PC-3 (cell line): ENCODE measurements around the gene OR2H1. TPM values are rescaled to one million over a fixed set of nuclear protein-coding genes. Genes with fewer than 3 reads are reported as not detected.

ENCODE experiments used
- ATAC-seq: fragments of 200-7000 bp; cut with Tn5 transposase; 2 replicates; pipeline ENCODE4 v1.9.1; 2020; ENCODE audit warnings: mild to moderate bottlenecking, moderate library complexity
- BruUV-seq: library from RNA; stranded (reverse); fragments of 400-500 nt; replicated peaks from 2 replicates; lab custom pipeline; 2021; lab: Mats Ljungman, UMichigan
- CTCF ChIA-PET: fragments of 300-600 bp; sonication (Branson Sonifier 250); formaldehyde crosslinking; loops from one replicate; lab custom pipeline; 2022; ENCODE audit warnings: antibody characterized with exemption; lab: Charles Lee
- POLR2A ChIA-PET: fragments of 300-600 bp; sonication (Branson Sonifier 250); formaldehyde crosslinking; loops from one replicate; lab custom pipeline; 2022; ENCODE audit warnings: antibody characterized with exemption; ENCODE audit not compliant: unreplicated experiment; lab: Charles Lee
- DNase-seq: peaks from one replicate; pipeline ENCODE4 v3.0.0-alpha.2; 2015
- H2AFZ ChIP-seq: fragments of 300-600 bp; sonication (generic); 2 replicates; pipeline ENCODE4 v1.6.0; 2016; ENCODE audit warnings: antibody characterized with exemption, low read length
- H3F3A ChIP-seq: fragments of 300-600 bp; sonication (generic); one replicate; pipeline ENCODE4 v1.6.0; 2017; ENCODE audit warnings: antibody characterized with exemption, low read length, control low read depth, mild to moderate bottlenecking; ENCODE audit not compliant: unreplicated experiment
- H3K27ac ChIP-seq: fragments of 300-600 bp; sonication (generic); 2 replicates; pipeline ENCODE4 v1.5.1; 2016; ENCODE audit warnings: mild to moderate bottlenecking, low read length
- H3K27me3 ChIP-seq: fragments of 300-600 bp; sonication (generic); 2 replicates; pipeline ENCODE4 v1.6.1; 2016; ENCODE audit warnings: low read length, mixed read lengths
- H3K36me3 ChIP-seq: fragments of 300-600 bp; sonication (generic); 2 replicates; pipeline ENCODE4 v1.6.1; 2016; ENCODE audit warnings: low read depth, mixed run types, low read length, mixed read lengths
- H3K4me1 ChIP-seq: fragments of 300-600 bp; sonication (generic); 2 replicates; pipeline ENCODE4 v1.5.1; 2016; ENCODE audit warnings: low read length; ENCODE audit not compliant: insufficient read depth
- H3K4me2 ChIP-seq: fragments of 300-600 bp; sonication (generic); 2 replicates; pipeline ENCODE4 v1.6.0; 2016; ENCODE audit warnings: low read length
- H3K4me3 ChIP-seq: fragments of 300-600 bp; sonication (generic); 2 replicates; pipeline ENCODE4 v1.5.1; 2016; ENCODE audit warnings: mild to moderate bottlenecking, low read length, mixed read lengths
- H3K79me2 ChIP-seq: fragments of 300-600 bp; sonication (generic); 2 replicates; pipeline ENCODE4 v1.6.1; 2017; ENCODE audit warnings: low read length, mixed read lengths
- H3K9ac ChIP-seq: fragments of 300-600 bp; sonication (generic); 2 replicates; pipeline ENCODE4 v1.6.0; 2016; ENCODE audit warnings: mild to moderate bottlenecking, low read length
- H3K9me2 ChIP-seq: fragments of 300-600 bp; sonication (generic); replicated peaks from 2 replicates; pipeline ENCODE4 v1.6.1; 2016; ENCODE audit warnings: mixed run types, low read length, mixed read lengths
- H3K9me3 ChIP-seq: fragments of 300-600 bp; sonication (generic); 2 replicates; pipeline ENCODE4 v1.6.1; 2016; ENCODE audit warnings: low read length, mixed read lengths
- H4K20me1 ChIP-seq: fragments of 300-600 bp; sonication (generic); 2 replicates; pipeline ENCODE4 v1.6.1; 2016; ENCODE audit warnings: low read length, mixed read lengths
- EZH2 ChIP-seq: fragments of 300-600 bp; sonication (generic); IDR thresholded peaks from one replicate; pipeline ENCODE4 v1.6.1; 2017; ENCODE audit warnings: antibody characterized with exemption, mild to moderate bottlenecking, low read length; ENCODE audit not compliant: unreplicated experiment
- EZH2phosphoT487 ChIP-seq: fragments of 300-600 bp; sonication (generic); IDR thresholded peaks from 2 replicates; pipeline ENCODE4 v1.6.1; 2018; ENCODE audit warnings: mild to moderate bottlenecking, antibody characterized with exemption, low read length, borderline replicate concordance
- intact Hi-C: fragments of 100-400 bp; cut with micrococcal nuclease; formaldehyde crosslinking; loops from 2 replicates; pipeline ENCODE4 v1.9.0; 2023
- total RNA-seq: library from RNA; depleted of rRNA; stranded (reverse); fragments of >200 nt; gene quantifications from 2 replicates; pipeline ENCODE4 v1.2.3, GENCODE V29; 2014
- TF ChIP-seq, protein P1 (sequence below): fragments of 300-600 bp; sonication (generic); conservative IDR thresholded peaks from 2 replicates; pipeline ENCODE4 v1.5.1; 2017; ENCODE audit warnings: antibody characterized with exemption, low read depth, mild to moderate bottlenecking, low read length

The OR2H1 gene
- total RNA-seq, 1 experiment from 2014 or later = not detected

DNA sequence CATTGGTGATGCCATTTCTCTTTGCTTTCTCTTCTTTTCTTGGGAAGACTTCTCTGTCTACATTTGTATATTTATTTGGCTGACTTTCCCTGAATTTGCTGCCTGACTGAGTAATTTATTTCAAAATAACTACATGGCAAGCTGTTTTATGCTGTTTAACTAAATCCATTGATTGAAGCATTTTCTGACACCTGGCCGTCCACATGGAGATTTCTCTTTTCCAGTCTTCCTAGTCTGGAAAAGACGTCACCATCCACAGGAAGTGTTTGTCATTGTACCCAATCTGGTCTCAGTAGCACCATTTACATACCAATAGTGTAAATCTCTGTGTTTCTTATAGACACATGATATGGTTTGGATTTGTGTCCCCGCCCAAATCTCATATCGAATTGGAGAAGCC, 40.0 kb downstream of the OR2H1 start:
- H4K20me1 ChIP-seq = no peaks in the 10 kb centered on the region
- no peaks in the 10 kb centered on the region for H3K36me3 ChIP-seq
- no peaks in the 10 kb centered on the region for H3K4me1 ChIP-seq
- H3K27me3 ChIP-seq = peaks cover 60% of the 10 kb centered on the region
- no peaks in the 10 kb centered on the region for H3F3A ChIP-seq
- POLR2A ChIA-PET = no interaction called here
- no peak overlapping the region for H3K9ac ChIP-seq
- no peak for TF ChIP-seq EZH2phosphoT487
- TF ChIP-seq, protein P1, sequence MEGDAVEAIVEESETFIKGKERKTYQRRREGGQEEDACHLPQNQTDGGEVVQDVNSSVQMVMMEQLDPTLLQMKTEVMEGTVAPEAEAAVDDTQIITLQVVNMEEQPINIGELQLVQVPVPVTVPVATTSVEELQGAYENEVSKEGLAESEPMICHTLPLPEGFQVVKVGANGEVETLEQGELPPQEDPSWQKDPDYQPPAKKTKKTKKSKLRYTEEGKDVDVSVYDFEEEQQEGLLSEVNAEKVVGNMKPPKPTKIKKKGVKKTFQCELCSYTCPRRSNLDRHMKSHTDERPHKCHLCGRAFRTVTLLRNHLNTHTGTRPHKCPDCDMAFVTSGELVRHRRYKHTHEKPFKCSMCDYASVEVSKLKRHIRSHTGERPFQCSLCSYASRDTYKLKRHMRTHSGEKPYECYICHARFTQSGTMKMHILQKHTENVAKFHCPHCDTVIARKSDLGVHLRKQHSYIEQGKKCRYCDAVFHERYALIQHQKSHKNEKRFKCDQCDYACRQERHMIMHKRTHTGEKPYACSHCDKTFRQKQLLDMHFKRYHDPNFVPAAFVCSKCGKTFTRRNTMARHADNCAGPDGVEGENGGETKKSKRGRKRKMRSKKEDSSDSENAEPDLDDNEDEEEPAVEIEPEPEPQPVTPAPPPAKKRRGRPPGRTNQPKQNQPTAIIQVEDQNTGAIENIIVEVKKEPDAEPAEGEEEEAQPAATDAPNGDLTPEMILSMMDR = no peak
- TF ChIP-seq EZH2 = no peak
- no peaks in the 10 kb centered on the region for H3K9me2 ChIP-seq
- H3K4me2 ChIP-seq = no peak overlapping the region
- no peak overlapping the region for H3K4me3 ChIP-seq
- intact Hi-C loops = no loop called here
- no peak overlapping the region for H2AFZ ChIP-seq
- no peak for ATAC-seq
- no TSS peak for BruUV-seq
- DNase-seq = no peak
- CTCF ChIA-PET = no interaction called here
- no peak overlapping the region for H3K27ac ChIP-seq
- no peaks in the 10 kb centered on the region for H3K9me3 ChIP-seq
- no peaks in the 10 kb centered on the region for H3K79me2 ChIP-seq

DNA sequence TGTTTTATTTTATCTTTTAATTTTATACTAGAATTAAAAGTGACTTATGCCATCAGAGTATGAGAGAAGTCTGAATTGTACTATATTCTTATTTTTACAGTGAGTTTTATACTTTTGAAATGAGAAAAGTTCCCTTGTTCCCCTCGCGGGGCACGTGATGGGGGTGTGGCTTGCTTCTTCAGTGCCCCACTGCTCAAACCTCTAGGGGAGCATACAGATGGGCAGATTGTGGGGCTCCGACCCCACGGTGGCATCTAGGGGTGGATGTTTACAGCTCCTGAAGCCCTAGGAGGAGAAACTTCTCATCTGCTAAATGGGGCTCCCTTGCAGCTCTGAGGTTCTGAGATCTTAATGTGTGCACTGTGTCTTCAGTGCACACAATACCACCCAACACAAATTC, 42.7 kb downstream of the OR2H1 start:
- H3K9me3 ChIP-seq = no peaks in the 10 kb centered on the region
- no peaks in the 10 kb centered on the region for H4K20me1 ChIP-seq
- no peak overlapping the region for H3K4me2 ChIP-seq
- H2AFZ ChIP-seq = no peak overlapping the region
- H3K9me2 ChIP-seq = no peaks in the 10 kb centered on the region
- peaks cover 45% of the 10 kb centered on the region for H3K27me3 ChIP-seq
- H3K4me3 ChIP-seq = no peak overlapping the region
- H3K9ac ChIP-seq = no peak overlapping the region
- ATAC-seq = no peak
- intact Hi-C loops = no loop called here
- no peaks in the 10 kb centered on the region for H3F3A ChIP-seq
- H3K36me3 ChIP-seq = no peaks in the 10 kb centered on the region
- POLR2A ChIA-PET = no interaction called here
- no TSS peak for BruUV-seq
- TF ChIP-seq EZH2 (no peak), EZH2phosphoT487 (no peak)
- TF ChIP-seq, protein P1 = no peak
- H3K4me1 ChIP-seq = no peaks in the 10 kb centered on the region
- CTCF ChIA-PET = no interaction called here
- no peaks in the 10 kb centered on the region for H3K79me2 ChIP-seq
- no peak for DNase-seq
- H3K27ac ChIP-seq = no peak overlapping the region

DNA sequence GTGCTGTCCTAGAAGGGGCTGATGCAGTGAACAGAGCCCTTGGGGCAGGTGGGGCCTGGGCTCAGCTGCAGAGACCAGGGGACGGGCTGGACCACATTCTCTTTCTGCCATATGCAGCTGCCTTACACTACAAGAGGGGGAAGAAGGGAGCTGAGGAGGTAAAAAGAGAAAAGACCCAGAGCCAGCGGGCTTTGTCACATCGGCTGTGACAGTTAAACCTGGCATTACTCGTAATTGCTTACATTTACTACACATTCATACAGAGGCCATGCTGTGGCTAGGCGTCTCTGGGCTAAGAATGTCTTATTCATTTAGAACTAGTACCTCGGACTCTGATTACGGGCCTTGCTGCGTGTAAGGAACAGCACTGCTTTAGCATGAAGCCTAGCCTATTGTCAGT, 43.6 kb downstream of the OR2H1 start:
- DNase-seq (no peak), ATAC-seq (no peak)
- Histone ChIP-seq H3K9ac (no peak overlapping the region), H3K4me2 (no peak overlapping the region), H3K9me3 (no peaks in the 10 kb centered on the region), H3K4me1 (no peaks in the 10 kb centered on the region), H3K9me2 (no peaks in the 10 kb centered on the region), H3K27ac (no peak overlapping the region), H2AFZ (no peak overlapping the region), H4K20me1 (no peaks in the 10 kb centered on the region), H3K36me3 (no peaks in the 10 kb centered on the region), H3F3A (no peaks in the 10 kb centered on the region), H3K27me3 (peaks cover 46% of the 10 kb centered on the region), H3K4me3 (no peak overlapping the region), H3K79me2 (no peaks in the 10 kb centered on the region)
- no TSS peak for BruUV-seq
- ChIA-PET POLR2A (no interaction called here), CTCF (no interaction called here)
- TF ChIP-seq EZH2 (no peak), EZH2phosphoT487 (no peak)
- TF ChIP-seq, protein P1 = no peak
- intact Hi-C loops = no loop called here
